ENCODE results near the gene LAGE3. TPM values are rescaled to one million over a fixed set of nuclear protein-coding genes. Genes with fewer than 3 reads are reported as not detected.
A peak's percentile ranks its signal among the peaks of the same experiment; 100 is the strongest.

LAGE3 gene
- total RNA-seq (2021; fragmentation: NEBNext Ultra II Directional; extraction: Animal tissue kit (Norgen Biotek cat#: 25700)) (44.2 and 44.5 TPM in 2 replicates), polyA plus RNA-seq (2011; rRNA removed) (102 and 110 TPM in 2 replicates), polyA minus RNA-seq (2011; rRNA and poly(A)+ RNA removed) (6.3 and 8.1 TPM in 2 replicates)
- 61.9 TPM for polyA plus RNA-seq (2011; cell fraction: cytosol; rRNA removed)
- polyA plus RNA-seq (2011; cell fraction: nucleus; rRNA removed), result 45.1 TPM
- 44.7 to 50.4 TPM (median 48.0 TPM) in 4 replicates for polyA plus RNA-seq (2012, experiment 1 of 2)
- 75.9 TPM for polyA plus RNA-seq (2012, experiment 2 of 2)
- 55.5 TPM for polyA plus RNA-seq (2013, experiment 1 of 2)
- 54.5 TPM for polyA plus RNA-seq (2013, experiment 2 of 2)
- polyA minus RNA-seq (2011; cell fraction: cytosol; rRNA and poly(A)+ RNA removed), result 14.7 TPM
- polyA minus RNA-seq (2011; cell fraction: nucleus; rRNA and poly(A)+ RNA removed), result 11.7 TPM
- long read RNA-seq, experiment 1, transcript LAGE3-201 (3 exons, 949 nt), result major isoform, 71 of 90 reads
- long read RNA-seq, experiment 1, partial matches to known transcripts, result 9 of 90 reads
- long read RNA-seq, experiment 1, other reads (novel, unspliced or antisense), result 10 of 90 reads
- long read RNA-seq, experiment 2, result 0 reads

GRCh38 chrX:154478728-154479622, at the start of gene LAGE3:
LAGE3 (minus strand) TSS chrX:154479281; CDS start chrX:154478915, 366 bp downstream.
- Histone ChIP-seq H2BK5ac (ENCODE audit: low read depth, low read length) (no peak within 1 kb of the TSS; the same call in 1 of the 2 replicates), H3K36me3 (ENCODE audit: control insufficient read depth in 2 of 4, insufficient read depth in 4 of 4, low read length in 3 of 4) (no peaks in the 10 kb centered on the region; a peak in 1 of 8 replicates), H3K18ac (ENCODE audit: extremely low read depth, low read length) (peak within 1 kb of the TSS; percentile 71), H3K4me3 (ENCODE audit: extremely low read depth in 1 of 4, insufficient read depth in 2 of 4, low read depth in 3 of 4, low read length in 4 of 4) (peak within 1 kb of the TSS; percentile 45 to 66 (median 55)), H2BK12ac (ENCODE audit: low read depth, low read length) (no peak within 1 kb of the TSS), H3K79me1 (ENCODE audit: low read depth, low read length) (no peaks in the 10 kb centered on the region), H4K5ac (ENCODE audit: insufficient read length, low read depth, low read length) (peak within 1 kb of the TSS; percentile 89), H4K91ac (replicated peaks; ENCODE audit: insufficient read length, low read length) (no peak within 1 kb of the TSS), H3K56ac (replicated peaks; ENCODE audit: insufficient read length, low read depth, low read length) (no peak within 1 kb of the TSS), H2BK120ac (replicated peaks; ENCODE audit: low read depth, low read length) (no peak within 1 kb of the TSS), H3K27me3 (replicated peaks in 1 of 4; ENCODE audit: control insufficient read depth in 3 of 4, extremely low read depth in 1 of 4, insufficient read depth in 3 of 4, low read length in 3 of 4) (no peaks in the 10 kb centered on the region), H3K9ac (replicated peaks in 1 of 4; ENCODE audit: extremely low read depth in 1 of 4, low read depth in 3 of 4, low read length in 3 of 4) (peak within 1 kb of the TSS in 2 of 4 experiments; percentile 34 to 48; a peak in 3 of 7 replicates), H3K4ac (replicated peaks; ENCODE audit: insufficient read length, low read depth, low read length) (no peak within 1 kb of the TSS), H3K23ac (ENCODE audit: insufficient read length) (no peak within 1 kb of the TSS), H2BK15ac (ENCODE audit: low read length) (no peak within 1 kb of the TSS), H4K20me1 (replicated peaks in 1 of 2; ENCODE audit: control insufficient read depth in 1 of 2, insufficient read depth in 2 of 2, low read length in 2 of 2) (no peaks in the 10 kb centered on the region), H2BK20ac (ENCODE audit: low read length) (no peak within 1 kb of the TSS), H3K79me2 (ENCODE audit: control insufficient read depth in 1 of 2, insufficient read depth in 2 of 2, low read length in 2 of 2) (no peaks in the 10 kb centered on the region), H3K23me2 (ENCODE audit: low read depth, low read length) (0 out of 2 replicates have a peak, but pooled peaks cover 3% of the 10 kb centered on the region), H3K14ac (ENCODE audit: insufficient read length) (no peak within 1 kb of the TSS), H2AFZ (ENCODE audit: low read length) (peak within 1 kb of the TSS; percentile 89; the same call in 1 of the 2 replicates), H4K8ac (ENCODE audit: extremely low read depth, insufficient read depth, low read length) (peak within 1 kb of the TSS; percentile 82; the same call in 1 of the 2 replicates), H3K4me1 (replicated peaks in 1 of 4; ENCODE audit: control insufficient read depth in 3 of 4, insufficient read depth in 4 of 4, low read length in 3 of 4) (peaks cover 0 to 6% (median 0%) of the 10 kb centered on the region in 4 experiments; a peak in 1 of 7 replicates), H3K9me3 (ENCODE audit: insufficient read depth in 2 of 2, low read depth in 1 of 2, low read length in 1 of 2) (no peaks in the 10 kb centered on the region), H2AK5ac (ENCODE audit: low read depth, low read length) (no peak within 1 kb of the TSS), H3K27ac (ENCODE audit: low read depth, low read length) (peak within 1 kb of the TSS; percentile 77; the same call in 1 of the 2 replicates), H3K4me2 (ENCODE audit: insufficient read depth in 1 of 2, low read depth in 2 of 2, low read length in 2 of 2) (peak within 1 kb of the TSS; percentile 66 to 71)
- CTCF ChIA-PET (ENCODE audit: partially characterized antibody), result interaction anchor here (0.6 kb wide), 2 partner anchors 53 to 68 kb away, joined by 3 read pairs; no protein-coding TSS in a partner anchor
- POLR2A ChIA-PET (ENCODE audit: partially characterized antibody), result interaction anchor here (0.7 to 1.9 kb wide), 9 partner anchors 11 to 81 kb away, joined by 3 to 6 read pairs (median 4); partner anchors contain the start of genes FAM50A and SLC10A3
- peak; percentile 7 for FAIRE-seq
- peak; percentile 57 to 97 for DNase-seq (ENCODE audit: low read depth in 1 of 2, low spot score in 2 of 2)
- WGBS, 2 experiments (ENCODE audit: extremely low coverage in 1 of 2, insufficient coverage in 1 of 2, insufficient read length in 1 of 2, insufficient replicate concordance in 2 of 2, low coverage in 1 of 2, low lambda C conversion rate in 2 of 2, missing lambda C conversion rate in 1 of 2), result 13% methylated on average over 14 of the region's 85 CpGs; no CpG with 5 or more reads in 1 of the 2 experiments
- no peak for TF ChIP-seq SIX5 (IDR thresholded peaks at IDR 0.05; ENCODE audit: low read depth, low read length)
- peak; percentile 10; the same call in 1 of the 2 replicates for TF ChIP-seq TBP (IDR thresholded peaks at IDR 0.05; ENCODE audit: low read depth, low read length)
- TF ChIP-seq TAF1 (IDR thresholded peaks at IDR 0.05; ENCODE audit: low read depth, low read length), result peak; percentile 60
- peak; percentile 99 for TF ChIP-seq E2F6 (IDR thresholded peaks at IDR 0.05)
- TF ChIP-seq, protein P1, sequence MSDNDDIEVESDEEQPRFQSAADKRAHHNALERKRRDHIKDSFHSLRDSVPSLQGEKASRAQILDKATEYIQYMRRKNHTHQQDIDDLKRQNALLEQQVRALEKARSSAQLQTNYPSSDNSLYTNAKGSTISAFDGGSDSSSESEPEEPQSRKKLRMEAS (IDR thresholded peaks at IDR 0.05), result peak; percentile 89
- TF ChIP-seq POLR2A (IDR thresholded peaks at IDR 0.05; ENCODE audit: control extremely low read depth in 1 of 2, low read depth in 2 of 2, low read length in 2 of 2), result peak in 1 of 2 experiments; percentile 62; a peak in 2 of 3 replicates
- TF ChIP-seq POLR2AphosphoS5 (IDR thresholded peaks at IDR 0.05; ENCODE audit: low read depth, low read length), result no peak
- no peak for TF ChIP-seq EZH2 (IDR thresholded peaks at IDR 0.05; ENCODE audit: low read depth, low read length, severe bottlenecking)
